Neural progenitor cell (in vitro differentiated cells): ENCODE data around the gene RPS6KA5.

ENCODE experiments used
- EZH2 ChIP-seq: fragments of 200-600 bp; sonication (generic); IDR thresholded peaks from 2 replicates; pipeline ENCODE4 v1.6.1; 2017; ENCODE audit warnings: antibody characterized with exemption, mild to moderate bottlenecking, moderate library complexity
- EZH2phosphoT487 ChIP-seq: fragments of 200-600 bp; sonication (generic); IDR thresholded peaks from 2 replicates; pipeline ENCODE4 v1.6.1; 2017; ENCODE audit warnings: antibody characterized with exemption
- TF ChIP-seq, protein P1 (sequence below): fragments of 200-600 bp; sonication (generic); IDR thresholded peaks from 2 replicates; pipeline ENCODE4 v1.5.1; 2017; ENCODE audit warnings: antibody characterized with exemption, mild to moderate bottlenecking

DNA sequence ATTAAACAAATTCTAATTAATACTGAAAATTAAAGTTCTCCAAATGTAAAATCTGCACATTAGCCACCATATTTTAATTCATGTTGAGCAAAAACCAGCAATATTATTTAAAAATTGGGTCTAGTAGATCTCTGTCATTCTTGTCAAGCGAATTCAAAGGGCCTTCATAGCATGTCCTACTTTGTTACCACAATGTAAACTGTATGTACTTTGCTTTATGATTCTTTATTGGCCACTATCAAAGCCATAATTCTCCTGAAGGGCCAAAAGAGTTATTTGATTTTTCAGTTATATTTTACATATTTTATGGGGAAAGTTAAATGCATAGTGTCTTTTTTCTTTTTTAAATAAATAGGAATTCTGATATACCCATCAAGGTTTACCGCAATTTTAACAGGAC, 117.9 kb downstream of the RPS6KA5 start:
- TF ChIP-seq, protein P1, sequence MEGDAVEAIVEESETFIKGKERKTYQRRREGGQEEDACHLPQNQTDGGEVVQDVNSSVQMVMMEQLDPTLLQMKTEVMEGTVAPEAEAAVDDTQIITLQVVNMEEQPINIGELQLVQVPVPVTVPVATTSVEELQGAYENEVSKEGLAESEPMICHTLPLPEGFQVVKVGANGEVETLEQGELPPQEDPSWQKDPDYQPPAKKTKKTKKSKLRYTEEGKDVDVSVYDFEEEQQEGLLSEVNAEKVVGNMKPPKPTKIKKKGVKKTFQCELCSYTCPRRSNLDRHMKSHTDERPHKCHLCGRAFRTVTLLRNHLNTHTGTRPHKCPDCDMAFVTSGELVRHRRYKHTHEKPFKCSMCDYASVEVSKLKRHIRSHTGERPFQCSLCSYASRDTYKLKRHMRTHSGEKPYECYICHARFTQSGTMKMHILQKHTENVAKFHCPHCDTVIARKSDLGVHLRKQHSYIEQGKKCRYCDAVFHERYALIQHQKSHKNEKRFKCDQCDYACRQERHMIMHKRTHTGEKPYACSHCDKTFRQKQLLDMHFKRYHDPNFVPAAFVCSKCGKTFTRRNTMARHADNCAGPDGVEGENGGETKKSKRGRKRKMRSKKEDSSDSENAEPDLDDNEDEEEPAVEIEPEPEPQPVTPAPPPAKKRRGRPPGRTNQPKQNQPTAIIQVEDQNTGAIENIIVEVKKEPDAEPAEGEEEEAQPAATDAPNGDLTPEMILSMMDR = no peak
- TF ChIP-seq EZH2phosphoT487 (no peak), EZH2 (no peak)
